GM23338 (cell line): Measurements from ENCODE around the gene PLXND1. TPM values are rescaled to one million over a fixed set of nuclear protein-coding genes. Genes with fewer than 3 reads are reported as not detected.

ENCODE experiments used
- ATAC-seq: fragments of 200-7000 bp; cut with Tn5 transposase; 3 replicates; pipeline ENCODE4 v1.9.1; 2020
- DNase-seq: peaks from one replicate; pipeline ENCODE4 v3.0.0-alpha.2; 2015; ENCODE audit warnings: low spot score
- H2AFZ ChIP-seq: fragments of 200-600 bp; sonication (generic); 2 replicates; pipeline ENCODE4 v1.8.0; 2016; ENCODE audit warnings: antibody characterized with exemption, mild to moderate bottlenecking, moderate library complexity
- H3F3A ChIP-seq: fragments of 200-600 bp; sonication (generic); replicated peaks from 2 replicates; pipeline ENCODE4 v1.8.0; 2017; ENCODE audit warnings: antibody characterized with exemption, mixed run types, low read depth
- H3K27ac ChIP-seq: fragments of 200-600 bp; sonication (generic); 2 replicates; pipeline ENCODE4 v1.6.1; 2016; ENCODE audit warnings: low read depth
- H3K27me3 ChIP-seq: fragments of 200-600 bp; sonication (generic); 2 replicates; pipeline ENCODE4 v1.8.0; 2016; ENCODE audit warnings: mild to moderate bottlenecking, mixed run types, moderate library complexity; ENCODE audit not compliant: insufficient read depth
- H3K36me3 ChIP-seq: fragments of 200-600 bp; sonication (generic); 2 replicates; pipeline ENCODE4 v1.8.0; 2016; ENCODE audit warnings: mild to moderate bottlenecking; ENCODE audit not compliant: insufficient read depth
- H3K4me1 ChIP-seq: fragments of 200-600 bp; sonication (generic); 2 replicates; pipeline ENCODE4 v1.8.0; 2016; ENCODE audit warnings: mild to moderate bottlenecking, moderate library complexity; ENCODE audit not compliant: insufficient read depth
- H3K4me2 ChIP-seq: fragments of 200-600 bp; sonication (generic); 2 replicates; pipeline ENCODE4 v1.7.1; 2017; ENCODE audit warnings: mixed run types
- H3K4me3 ChIP-seq: fragments of 200-600 bp; sonication (generic); 2 replicates; pipeline ENCODE4 v1.6.1; 2016; ENCODE audit warnings: mixed run types
- H3K79me2 ChIP-seq: fragments of 200-600 bp; sonication (generic); replicated peaks from 2 replicates; pipeline ENCODE4 v1.8.0; 2017; ENCODE audit warnings: mild to moderate bottlenecking; ENCODE audit not compliant: insufficient read depth
- H3K9me2 ChIP-seq: fragments of 200-600 bp; sonication (generic); 2 replicates; pipeline ENCODE4 v1.8.0; 2017; ENCODE audit not compliant: insufficient read depth
- H4K20me1 ChIP-seq: fragments of 200-600 bp; sonication (generic); replicated peaks from 2 replicates; pipeline ENCODE4 v1.8.0; 2017; ENCODE audit warnings: mild to moderate bottlenecking; ENCODE audit not compliant: insufficient read depth
- H3K27ac Mint-ChIP-seq: 2 replicates; pipeline ENCODE4 v1.8.0; 2020; ENCODE audit warnings: inconsistent platforms, mild to moderate bottlenecking, moderate library complexity, mixed read lengths
- H3K27me3 Mint-ChIP-seq: 3 replicates; pipeline ENCODE4 v1.8.0; 2022; ENCODE audit warnings: low read depth, mild to moderate bottlenecking, moderate library complexity, mixed read lengths, inconsistent platforms; ENCODE audit not compliant: insufficient read depth, poor library complexity
- H3K36me3 Mint-ChIP-seq: 3 replicates; pipeline ENCODE4 v1.8.0; 2021; ENCODE audit warnings: low read depth, mild to moderate bottlenecking, inconsistent platforms, moderate library complexity, mixed read lengths
- H3K4me1 Mint-ChIP-seq: 3 replicates; pipeline ENCODE4 v1.8.0; 2020; ENCODE audit warnings: mild to moderate bottlenecking, inconsistent platforms, mixed read lengths
- H3K4me3 Mint-ChIP-seq: 3 replicates; pipeline ENCODE4 v1.8.0; 2021; ENCODE audit warnings: moderate library complexity, mild to moderate bottlenecking, inconsistent platforms, mixed read lengths
- H3K9me3 Mint-ChIP-seq: 3 replicates; pipeline ENCODE4 v1.8.0; 2020; ENCODE audit warnings: moderate library complexity, mild to moderate bottlenecking, inconsistent platforms, mixed read lengths
- CREB1 ChIP-seq: fragments of 250-450 bp; sonication (Bioruptor Pico); IDR thresholded peaks from 2 replicates; pipeline ENCODE4 v1.5.0; 2020; ENCODE audit warnings: low read depth, mild to moderate bottlenecking, moderate library complexity
- EZH2phosphoT487 ChIP-seq: fragments of 200-600 bp; sonication (generic); IDR thresholded peaks from one replicate; pipeline ENCODE4 v1.8.1; 2018; ENCODE audit warnings: antibody characterized with exemption; ENCODE audit not compliant: unreplicated experiment
- JUNB ChIP-seq: IDR thresholded peaks from one replicate; pipeline ENCODE4 v1.6.1; 2016; ENCODE audit warnings: antibody characterized with exemption; ENCODE audit not compliant: unreplicated experiment
- STAT1 ChIP-seq: IDR thresholded peaks from one replicate; pipeline ENCODE4 v1.6.1; 2016; ENCODE audit warnings: antibody characterized with exemption; ENCODE audit not compliant: unreplicated experiment
- ZNF114 ChIP-seq: fragments of 250-450 bp; sonication (Bioruptor Pico); IDR thresholded peaks from 2 replicates; pipeline ENCODE4 v1.5.0; 2020; ENCODE audit warnings: mild to moderate bottlenecking, moderate library complexity
- polyA plus RNA-seq: library from polyadenylated mRNA; unstranded; fragments of >200 nt; fragmentation: Nextera tagmentation; extraction: Ambion mirVana; gene quantifications from 2 replicates; pipeline ENCODE4 v1.2.1, GENCODE V29; 2016
- total RNA-seq: library from RNA; depleted of rRNA; stranded (reverse); fragments of >200 nt; shearing (Covaris generic); gene quantifications from 2 replicates; pipeline ENCODE4 v1.2.3, GENCODE V29; 2014
- TF ChIP-seq, protein P1 (sequence below): fragments of 250-450 bp; sonication (Bioruptor Pico); IDR thresholded peaks from 2 replicates; pipeline ENCODE4 v1.5.0; 2020; ENCODE audit warnings: mild to moderate bottlenecking, moderate library complexity
- TF ChIP-seq, protein P2 (sequence below): IDR thresholded peaks from one replicate; pipeline ENCODE4 v1.6.1; 2018; ENCODE audit warnings: antibody characterized with exemption; ENCODE audit not compliant: unreplicated experiment

The PLXND1 gene
- total and polyA plus RNA-seq, 2 experiments from 2014 or later: 13.3 to 60.4 TPM

DNA sequence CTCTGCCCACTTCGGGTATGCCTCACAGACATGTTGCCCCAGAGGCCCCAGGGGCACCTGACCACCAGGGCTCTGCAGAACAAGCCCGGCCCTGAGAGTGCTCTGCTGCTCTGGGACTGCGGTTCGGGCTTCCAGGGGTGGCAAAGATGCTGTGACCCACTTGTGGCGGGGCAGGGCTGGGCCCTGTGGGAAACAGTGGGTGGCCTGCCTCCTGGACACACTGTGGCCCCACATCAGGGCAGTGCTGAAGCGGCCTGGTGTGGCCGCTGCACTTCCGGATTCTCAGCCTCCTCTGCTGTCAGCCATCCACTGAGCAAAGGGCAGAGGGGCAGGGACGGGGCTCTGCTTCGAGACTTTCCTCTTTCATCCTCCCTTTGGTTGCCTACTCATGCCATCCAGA, 26.5 kb upstream of the PLXND1 start (continued):
- TF ChIP-seq, protein P1, sequence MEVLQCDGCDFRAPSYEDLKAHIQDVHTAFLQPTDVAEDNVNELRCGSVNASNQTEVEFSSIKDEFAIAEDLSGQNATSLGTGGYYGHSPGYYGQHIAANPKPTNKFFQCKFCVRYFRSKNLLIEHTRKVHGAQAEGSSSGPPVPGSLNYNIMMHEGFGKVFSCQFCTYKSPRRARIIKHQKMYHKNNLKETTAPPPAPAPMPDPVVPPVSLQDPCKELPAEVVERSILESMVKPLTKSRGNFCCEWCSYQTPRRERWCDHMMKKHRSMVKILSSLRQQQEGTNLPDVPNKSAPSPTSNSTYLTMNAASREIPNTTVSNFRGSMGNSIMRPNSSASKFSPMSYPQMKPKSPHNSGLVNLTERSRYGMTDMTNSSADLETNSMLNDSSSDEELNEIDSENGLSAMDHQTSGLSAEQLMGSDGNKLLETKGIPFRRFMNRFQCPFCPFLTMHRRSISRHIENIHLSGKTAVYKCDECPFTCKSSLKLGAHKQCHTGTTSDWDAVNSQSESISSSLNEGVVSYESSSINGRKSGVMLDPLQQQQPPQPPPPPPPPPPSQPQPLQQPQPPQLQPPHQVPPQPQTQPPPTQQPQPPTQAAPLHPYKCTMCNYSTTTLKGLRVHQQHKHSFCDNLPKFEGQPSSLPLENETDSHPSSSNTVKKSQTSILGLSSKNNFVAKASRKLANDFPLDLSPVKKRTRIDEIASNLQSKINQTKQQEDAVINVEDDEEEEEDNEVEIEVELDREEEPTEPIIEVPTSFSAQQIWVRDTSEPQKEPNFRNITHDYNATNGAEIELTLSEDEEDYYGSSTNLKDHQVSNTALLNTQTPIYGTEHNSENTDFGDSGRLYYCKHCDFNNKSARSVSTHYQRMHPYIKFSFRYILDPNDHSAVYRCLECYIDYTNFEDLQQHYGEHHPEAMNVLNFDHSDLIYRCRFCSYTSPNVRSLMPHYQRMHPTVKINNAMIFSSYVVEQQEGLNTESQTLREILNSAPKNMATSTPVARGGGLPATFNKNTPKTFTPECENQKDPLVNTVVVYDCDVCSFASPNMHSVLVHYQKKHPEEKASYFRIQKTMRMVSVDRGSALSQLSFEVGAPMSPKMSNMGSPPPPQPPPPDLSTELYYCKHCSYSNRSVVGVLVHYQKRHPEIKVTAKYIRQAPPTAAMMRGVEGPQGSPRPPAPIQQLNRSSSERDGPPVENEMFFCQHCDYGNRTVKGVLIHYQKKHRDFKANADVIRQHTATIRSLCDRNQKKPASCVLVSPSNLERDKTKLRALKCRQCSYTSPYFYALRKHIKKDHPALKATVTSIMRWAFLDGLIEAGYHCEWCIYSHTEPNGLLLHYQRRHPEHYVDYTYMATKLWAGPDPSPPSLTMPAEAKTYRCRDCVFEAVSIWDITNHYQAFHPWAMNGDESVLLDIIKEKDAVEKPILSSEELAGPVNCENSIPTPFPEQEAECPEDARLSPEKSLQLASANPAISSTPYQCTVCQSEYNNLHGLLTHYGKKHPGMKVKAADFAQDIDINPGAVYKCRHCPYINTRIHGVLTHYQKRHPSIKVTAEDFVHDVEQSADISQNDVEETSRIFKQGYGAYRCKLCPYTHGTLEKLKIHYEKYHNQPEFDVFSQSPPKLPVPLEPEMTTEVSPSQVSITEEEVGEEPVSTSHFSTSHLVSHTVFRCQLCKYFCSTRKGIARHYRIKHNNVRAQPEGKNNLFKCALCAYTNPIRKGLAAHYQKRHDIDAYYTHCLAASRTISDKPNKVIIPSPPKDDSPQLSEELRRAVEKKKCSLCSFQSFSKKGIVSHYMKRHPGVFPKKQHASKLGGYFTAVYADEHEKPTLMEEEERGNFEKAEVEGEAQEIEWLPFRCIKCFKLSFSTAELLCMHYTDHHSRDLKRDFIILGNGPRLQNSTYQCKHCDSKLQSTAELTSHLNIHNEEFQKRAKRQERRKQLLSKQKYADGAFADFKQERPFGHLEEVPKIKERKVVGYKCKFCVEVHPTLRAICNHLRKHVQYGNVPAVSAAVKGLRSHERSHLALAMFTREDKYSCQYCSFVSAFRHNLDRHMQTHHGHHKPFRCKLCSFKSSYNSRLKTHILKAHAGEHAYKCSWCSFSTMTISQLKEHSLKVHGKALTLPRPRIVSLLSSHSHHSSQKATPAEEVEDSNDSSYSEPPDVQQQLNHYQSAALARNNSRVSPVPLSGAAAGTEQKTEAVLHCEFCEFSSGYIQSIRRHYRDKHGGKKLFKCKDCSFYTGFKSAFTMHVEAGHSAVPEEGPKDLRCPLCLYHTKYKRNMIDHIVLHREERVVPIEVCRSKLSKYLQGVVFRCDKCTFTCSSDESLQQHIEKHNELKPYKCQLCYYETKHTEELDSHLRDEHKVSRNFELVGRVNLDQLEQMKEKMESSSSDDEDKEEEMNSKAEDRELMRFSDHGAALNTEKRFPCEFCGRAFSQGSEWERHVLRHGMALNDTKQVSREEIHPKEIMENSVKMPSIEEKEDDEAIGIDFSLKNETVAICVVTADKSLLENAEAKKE: no peak
- no peak for TF ChIP-seq ZNF114 (CRISPR knock-in tag)
- TF ChIP-seq, protein P2, sequence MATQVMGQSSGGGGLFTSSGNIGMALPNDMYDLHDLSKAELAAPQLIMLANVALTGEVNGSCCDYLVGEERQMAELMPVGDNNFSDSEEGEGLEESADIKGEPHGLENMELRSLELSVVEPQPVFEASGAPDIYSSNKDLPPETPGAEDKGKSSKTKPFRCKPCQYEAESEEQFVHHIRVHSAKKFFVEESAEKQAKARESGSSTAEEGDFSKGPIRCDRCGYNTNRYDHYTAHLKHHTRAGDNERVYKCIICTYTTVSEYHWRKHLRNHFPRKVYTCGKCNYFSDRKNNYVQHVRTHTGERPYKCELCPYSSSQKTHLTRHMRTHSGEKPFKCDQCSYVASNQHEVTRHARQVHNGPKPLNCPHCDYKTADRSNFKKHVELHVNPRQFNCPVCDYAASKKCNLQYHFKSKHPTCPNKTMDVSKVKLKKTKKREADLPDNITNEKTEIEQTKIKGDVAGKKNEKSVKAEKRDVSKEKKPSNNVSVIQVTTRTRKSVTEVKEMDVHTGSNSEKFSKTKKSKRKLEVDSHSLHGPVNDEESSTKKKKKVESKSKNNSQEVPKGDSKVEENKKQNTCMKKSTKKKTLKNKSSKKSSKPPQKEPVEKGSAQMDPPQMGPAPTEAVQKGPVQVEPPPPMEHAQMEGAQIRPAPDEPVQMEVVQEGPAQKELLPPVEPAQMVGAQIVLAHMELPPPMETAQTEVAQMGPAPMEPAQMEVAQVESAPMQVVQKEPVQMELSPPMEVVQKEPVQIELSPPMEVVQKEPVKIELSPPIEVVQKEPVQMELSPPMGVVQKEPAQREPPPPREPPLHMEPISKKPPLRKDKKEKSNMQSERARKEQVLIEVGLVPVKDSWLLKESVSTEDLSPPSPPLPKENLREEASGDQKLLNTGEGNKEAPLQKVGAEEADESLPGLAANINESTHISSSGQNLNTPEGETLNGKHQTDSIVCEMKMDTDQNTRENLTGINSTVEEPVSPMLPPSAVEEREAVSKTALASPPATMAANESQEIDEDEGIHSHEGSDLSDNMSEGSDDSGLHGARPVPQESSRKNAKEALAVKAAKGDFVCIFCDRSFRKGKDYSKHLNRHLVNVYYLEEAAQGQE: no peak
- no peak for TF ChIP-seq CREB1 (CRISPR knock-in tag)
- no peak for TF ChIP-seq JUNB

DNA sequence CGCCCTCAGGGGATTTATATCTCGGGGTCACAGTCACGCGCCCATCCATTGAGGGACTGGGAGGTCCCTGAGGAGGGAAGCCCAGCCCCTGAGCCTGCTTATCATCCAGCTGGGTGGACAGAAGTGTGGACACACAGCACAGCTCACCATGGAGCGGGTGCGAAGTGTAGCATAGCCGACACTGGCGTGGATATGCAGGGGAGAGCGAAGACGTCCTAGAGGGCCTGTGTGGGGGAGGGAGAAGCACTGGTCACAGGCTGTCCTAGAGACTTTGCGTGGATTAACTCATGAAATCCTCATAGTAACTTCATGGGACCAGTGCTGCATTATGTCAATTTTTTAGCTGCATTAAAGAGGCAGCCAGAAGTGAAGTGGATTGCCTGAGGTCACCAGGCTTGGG, 26.1 kb upstream of the PLXND1 start:
- Histone ChIP-seq H4K20me1 (no peaks in the 10 kb centered on the region), H3K27ac (no peak overlapping the region), H3K9me2 (no peaks in the 10 kb centered on the region), H3K79me2 (no peaks in the 10 kb centered on the region), H3K4me1 (no peaks in the 10 kb centered on the region), H3K27me3 (no peaks in the 10 kb centered on the region), H3F3A (no peaks in the 10 kb centered on the region), H3K4me3 (no peak overlapping the region), H3K36me3 (no peaks in the 10 kb centered on the region), H3K4me2 (no peak overlapping the region), H2AFZ (no peak overlapping the region)
- DNase-seq (no peak), ATAC-seq (no peak)
- Mint-ChIP-seq H3K4me1 (peaks cover 8% of the 10 kb centered on the region), H3K4me3 (no peak overlapping the region), H3K27ac (no peak overlapping the region), H3K9me3 (peaks cover 16% of the 10 kb centered on the region; the same call in 2 of the 3 replicates), H3K36me3 (peaks cover 6% of the 10 kb centered on the region; the same call in 2 of the 3 replicates), H3K27me3 (peaks cover 6% of the 10 kb centered on the region)
- TF ChIP-seq, protein P1: no peak
- TF ChIP-seq STAT1 (no peak), EZH2phosphoT487 (no peak)
